CD4-positive, alpha-beta T cell treated with Interleukin-15 for 1 hour (primary cell): Measurements from ENCODE around the gene NNAT.

Experiments
- DNase-seq: peaks from one replicate; pipeline ENCODE4 v3.0.0-alpha.2; 2020

Gene NNAT

DNA sequence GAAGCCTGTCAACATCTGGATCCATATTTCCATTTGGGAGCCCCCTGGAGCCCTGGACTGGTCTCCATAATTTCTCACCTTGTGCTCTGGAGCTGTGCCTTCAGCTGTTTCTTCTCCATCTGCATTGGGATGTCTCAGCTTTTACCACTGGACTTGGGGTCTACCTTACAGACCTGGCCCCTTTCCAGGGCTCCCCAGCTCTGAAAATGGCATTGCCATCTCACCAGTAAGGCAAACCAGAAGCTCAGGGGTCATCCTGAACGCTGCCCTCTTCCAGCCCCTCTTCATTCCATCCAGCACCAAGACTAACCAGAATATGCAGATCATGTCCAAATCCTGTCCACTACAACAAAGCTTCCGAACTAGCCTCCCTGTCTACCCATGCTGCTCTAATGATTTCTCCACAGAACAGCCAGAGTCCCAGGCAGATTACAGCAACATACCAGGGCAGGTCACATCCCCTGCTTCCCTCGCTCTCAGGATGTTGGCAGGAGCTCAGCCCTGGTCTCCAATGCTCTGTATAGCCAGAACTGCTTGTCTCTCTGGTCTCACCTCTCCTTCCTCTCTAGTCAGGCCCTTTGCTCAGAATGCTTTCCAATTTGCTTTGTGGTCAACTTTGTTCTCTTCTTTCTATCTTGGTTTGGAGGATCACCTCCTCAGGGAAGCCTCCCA is 17.7 kb upstream of the NNAT start:
- no peak for DNase-seq

DNA sequence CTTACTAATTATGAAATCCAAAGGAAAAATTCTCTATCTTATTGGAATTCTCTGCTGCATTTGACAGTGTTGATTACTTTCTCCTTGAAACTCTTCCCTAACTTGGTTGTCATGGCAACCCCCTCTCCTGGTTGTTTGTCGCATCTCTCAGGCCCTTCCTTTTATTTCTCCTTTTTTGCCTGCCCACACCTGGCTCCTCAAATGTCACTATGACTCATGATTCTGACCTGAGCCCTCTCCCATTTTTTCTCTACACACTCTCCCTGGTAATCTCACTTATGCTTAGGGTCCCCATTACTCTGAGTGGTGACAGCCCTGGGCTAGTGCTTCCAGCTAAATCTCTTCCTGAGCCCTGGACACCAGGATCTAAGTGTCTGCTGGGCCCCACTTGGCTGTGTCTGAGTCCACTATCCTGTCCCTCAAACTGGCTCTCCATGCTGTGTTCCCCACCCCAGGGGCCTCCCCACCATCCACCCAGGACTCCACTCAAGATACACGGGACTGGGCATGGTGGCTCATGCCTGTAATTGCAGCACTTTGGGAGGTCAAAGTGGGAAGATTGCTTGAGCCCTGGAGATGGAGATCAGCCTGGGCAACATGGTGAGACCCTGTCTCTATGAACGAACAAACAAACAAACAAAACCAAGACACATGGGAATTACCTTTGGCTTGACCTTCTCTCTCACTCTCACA is 16.5 kb upstream of the NNAT start:
- DNase-seq: no peak

DNA sequence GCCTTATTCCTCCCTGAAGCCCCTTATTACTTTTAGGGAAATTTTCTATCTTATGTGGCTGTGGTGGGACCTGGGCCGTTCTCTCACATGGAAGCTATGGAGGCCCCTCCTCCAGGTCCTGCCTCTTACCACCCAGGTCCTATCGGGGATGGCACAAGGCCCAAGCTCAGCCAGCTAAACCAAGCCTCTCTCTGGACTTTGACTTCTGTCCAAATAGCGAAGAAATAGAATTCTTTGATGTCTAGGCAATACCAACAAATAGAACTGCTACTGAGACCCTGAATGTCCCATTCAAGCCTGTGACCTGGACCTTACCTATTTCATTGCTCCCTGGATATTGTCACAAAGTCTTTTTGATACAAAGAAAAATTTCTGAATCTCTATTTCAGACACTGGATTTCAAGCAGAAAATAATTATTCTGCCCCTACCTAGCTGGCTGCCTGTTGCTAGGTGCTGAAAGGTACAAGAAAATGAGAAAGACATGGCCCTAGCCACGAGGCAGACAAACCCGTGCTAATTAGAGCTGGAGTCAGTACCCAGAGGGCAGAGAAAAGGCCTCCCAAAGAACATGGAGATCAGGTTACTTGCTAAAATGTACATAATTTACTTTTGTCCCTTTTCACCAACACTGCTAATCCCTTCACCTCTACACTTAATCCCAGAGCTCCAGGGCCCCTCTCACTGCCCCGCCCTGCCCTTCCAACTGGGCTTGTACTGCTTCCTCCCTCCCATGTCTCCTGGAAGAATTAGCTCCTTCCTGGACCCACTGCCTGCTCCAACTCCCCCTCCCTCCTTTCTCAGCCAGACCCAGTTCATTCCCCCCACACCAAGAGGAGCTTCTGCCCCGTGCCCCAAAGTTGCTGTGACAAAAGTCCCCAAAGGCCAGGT is 15.5 kb upstream of the NNAT start:
- DNase-seq: no peak

DNA sequence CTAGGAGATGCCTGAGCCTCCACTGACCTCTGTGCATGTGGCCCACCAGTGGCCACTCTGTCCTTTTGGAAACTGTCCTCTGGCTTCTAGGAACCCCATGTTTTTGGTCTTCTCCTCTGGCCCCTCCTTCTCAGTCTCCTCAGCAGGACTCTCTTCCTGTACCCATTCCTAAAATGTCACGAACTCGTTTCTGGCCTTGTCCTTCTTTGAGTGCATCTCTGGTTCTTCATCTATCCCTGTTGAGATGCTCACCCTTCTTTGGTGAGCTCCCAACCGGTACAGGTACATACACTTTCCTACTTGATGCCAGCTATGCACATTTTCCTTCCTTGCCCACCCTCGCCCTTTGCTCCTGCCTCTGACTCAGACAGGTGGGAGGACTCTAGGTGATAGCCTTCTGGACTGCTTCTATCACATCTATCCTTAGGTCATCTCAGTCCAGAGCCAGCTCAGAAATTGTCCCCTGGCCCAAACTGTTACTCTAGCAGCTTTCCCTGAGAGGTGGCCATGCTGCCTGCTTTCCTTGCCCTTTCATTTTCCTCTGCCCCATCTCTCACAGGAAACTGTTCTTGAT is 14.8 kb upstream of the NNAT start:
- no peak for DNase-seq

DNA sequence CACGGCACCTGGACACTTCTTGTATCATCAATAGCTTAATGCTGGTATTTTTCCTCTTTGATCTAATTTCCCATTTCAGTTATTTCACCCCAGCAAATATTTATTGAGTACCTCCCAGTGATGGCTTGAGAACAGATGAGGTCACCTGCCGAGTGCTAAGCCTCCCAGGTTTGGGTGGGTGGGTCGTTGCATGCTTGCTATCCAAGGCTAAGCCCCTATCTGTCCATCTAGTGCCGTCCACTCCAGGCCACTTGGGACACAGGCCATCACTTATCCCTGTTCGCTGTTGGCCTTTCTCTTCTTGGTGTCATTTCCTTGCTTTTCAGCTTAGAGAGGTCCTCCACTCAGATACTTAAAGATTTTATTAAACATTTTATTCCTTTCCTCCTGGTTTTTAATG is 10.8 kb upstream of the NNAT start:
- DNase-seq: no peak

DNA sequence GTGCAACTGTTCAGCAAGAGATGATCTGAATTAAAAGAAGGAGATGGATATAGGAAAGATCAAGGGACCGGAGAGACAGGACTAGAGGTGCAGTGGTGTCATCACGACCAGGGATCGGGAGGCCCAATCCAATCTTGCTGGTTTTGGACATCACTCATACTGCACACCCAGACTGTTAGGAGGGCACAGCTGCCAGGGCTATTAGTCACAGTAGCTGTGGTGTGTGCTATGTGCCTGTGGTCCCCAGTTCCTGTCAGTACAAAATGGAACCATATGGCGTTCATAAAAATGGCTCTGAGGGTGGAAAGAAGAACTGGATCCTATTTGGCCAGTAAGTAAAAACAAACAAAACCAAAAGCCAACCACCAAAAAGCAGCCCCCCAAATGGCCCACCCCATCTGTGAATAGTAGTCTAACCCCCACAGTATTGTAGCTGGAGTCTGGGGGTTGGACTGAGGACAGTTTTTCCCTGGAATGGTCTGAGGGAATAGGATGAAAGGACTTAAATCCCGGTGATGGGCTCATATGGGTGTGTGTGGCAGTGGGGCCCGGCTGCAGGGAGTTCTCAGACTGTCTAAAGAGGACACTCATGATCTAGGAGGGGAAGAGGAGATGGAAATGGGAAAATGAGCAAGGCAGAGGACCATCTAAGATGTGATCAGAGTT is 9.3 kb upstream of the NNAT start:
- DNase-seq: no peak

DNA sequence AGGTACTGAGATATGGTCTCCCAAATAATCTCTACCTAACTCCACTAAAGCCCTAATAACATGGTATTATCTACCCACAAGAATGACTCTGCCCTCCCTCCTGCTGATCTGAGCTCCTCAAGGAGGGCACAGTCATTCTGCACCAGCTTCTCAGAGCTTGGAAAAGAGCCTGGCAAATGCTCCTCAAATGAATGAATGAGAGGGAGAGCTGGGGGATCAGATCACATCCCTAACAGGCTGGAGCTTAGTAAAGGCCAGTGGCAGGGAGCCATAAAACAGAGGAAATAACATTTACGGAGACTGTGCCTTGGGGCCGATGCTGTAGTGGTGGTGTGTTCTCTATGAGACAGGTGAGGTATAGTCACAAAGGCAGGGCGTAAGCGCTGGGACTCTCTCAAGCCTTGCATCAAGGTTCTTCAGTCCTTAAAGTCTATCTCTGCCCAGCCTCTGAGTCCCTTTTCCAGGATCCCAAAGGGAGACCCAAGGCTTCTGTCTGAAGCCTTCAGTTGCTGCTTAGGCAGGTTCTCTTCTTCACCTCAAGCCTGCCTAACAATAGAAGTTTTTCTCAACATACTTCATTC is 7.2 kb upstream of the NNAT start:
- DNase-seq: no peak

DNA sequence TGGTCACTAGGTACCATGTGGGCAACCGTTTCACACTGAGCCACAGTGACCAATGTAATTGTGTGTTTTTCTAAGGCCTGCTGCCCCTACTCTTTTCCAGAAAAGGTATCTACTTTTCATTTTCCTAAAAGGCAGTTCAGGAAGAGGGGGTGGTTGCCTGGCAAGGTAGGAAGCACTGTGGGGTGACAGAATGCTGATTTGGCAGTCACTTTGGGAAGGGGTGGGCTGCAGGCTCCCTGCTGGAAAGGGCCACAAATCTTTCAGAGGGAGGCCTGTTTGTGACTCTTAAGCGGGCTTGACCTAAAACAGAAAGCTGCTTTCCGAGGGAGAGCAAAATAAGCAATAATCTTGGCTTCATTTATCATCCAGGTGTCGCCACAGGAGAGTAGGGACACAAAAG is 5.2 kb upstream of the NNAT start:
- no peak for DNase-seq

DNA sequence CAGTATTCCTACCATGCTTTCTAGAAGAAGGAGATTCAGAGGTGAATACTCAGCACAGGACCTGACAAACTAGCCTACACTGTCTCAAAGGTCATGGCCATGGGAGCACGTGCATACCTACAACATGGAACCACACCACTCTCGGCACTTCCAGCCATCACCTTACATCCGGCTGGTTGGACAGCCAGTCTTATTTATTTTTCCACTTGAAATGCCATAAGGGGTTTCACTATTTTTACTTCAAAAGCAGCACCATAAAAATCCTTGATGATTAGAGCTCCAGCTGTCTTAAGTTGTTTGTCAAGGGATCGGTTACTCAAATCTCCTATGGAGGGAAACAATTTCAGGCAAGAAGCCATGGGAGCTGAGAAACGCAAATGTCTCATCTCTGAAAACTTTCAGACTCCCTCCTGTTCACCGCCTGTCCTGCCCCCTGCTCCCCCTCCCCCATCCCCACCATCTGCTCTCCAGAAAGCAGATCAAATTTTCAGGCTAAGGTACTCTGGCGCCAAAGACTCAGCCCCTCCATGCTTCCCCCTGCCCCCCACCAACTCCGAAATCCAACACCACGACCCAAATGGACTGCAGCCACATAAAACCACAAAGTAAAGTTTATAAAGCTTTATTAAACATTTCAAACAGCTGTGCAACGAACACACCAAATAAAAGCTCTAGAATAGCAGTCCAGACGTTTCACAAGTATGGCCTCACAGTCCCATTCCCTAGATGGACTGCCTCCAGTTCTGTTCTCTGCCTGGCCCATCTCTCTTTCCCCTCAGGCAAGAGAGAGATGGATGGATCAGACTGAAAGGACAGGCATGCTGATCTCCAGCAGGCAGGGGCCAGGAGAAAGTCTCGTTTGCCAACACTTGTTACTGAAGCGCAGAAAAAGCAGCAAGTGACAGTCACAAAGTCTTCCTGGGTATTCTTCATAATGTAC is 4.0 kb upstream of the NNAT start:
- DNase-seq: no peak

DNA sequence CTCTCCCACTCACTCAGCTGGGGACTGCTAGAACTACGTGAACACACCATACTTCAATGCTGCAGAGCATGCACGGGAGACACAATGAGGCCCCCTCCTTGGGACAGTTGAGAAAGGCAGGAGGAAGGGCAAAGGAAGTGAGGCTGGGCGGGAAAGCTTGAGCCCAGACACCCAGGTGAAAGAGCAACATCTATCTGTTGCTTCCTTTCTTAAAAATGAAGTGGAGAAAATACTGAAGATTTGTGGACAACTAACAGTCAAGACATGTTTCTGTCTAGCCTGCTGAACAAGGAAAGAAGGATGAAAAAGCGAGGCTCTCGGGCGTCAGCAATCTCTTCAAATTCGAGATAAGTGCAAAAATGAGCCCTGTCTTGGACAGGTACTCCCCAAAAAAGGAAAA is 3.0 kb upstream of the NNAT start:
- DNase-seq: no peak

DNA sequence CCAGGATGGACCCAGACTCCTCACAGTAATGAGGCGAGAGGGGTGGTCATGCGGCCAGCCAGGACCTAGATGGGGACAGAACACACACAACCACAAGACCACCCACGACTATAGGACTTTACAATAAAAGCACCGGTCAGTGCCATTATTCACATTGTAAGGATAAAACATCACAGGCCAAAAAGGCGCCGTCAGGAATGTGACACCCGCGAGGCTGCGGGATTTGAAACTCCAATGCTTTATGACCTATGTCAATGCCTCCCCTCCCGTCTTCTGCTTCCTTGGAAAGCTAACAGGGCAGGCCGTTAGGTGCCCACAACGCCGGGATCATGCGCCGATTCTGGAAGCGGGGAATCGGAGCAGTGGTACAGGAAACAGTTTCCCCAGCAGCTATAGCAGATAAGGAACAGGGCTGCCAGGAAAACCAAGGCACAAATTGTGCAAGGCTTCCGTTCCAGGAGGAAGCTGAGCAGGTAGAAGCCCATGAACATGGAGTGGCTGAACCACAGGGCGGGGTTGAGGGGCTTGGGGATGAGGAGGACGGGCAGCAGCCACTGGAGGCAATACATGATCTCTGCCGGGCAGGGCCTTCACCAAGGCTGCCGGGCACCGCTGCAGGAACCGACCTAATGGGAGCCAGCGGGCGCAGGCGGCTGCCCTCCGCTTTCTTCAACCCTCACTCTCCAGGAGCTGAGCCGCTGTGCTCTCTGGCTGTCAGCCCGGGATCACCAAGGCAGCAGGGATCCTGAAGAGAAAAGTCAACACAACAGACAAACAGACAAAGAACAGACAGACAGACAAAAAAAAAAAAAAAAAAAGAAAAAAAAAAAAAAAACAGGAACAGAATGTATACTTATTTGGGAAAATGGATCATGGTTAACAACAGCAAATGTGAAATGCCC is 2.2 kb upstream of the NNAT start:
- DNase-seq: no peak

DNA sequence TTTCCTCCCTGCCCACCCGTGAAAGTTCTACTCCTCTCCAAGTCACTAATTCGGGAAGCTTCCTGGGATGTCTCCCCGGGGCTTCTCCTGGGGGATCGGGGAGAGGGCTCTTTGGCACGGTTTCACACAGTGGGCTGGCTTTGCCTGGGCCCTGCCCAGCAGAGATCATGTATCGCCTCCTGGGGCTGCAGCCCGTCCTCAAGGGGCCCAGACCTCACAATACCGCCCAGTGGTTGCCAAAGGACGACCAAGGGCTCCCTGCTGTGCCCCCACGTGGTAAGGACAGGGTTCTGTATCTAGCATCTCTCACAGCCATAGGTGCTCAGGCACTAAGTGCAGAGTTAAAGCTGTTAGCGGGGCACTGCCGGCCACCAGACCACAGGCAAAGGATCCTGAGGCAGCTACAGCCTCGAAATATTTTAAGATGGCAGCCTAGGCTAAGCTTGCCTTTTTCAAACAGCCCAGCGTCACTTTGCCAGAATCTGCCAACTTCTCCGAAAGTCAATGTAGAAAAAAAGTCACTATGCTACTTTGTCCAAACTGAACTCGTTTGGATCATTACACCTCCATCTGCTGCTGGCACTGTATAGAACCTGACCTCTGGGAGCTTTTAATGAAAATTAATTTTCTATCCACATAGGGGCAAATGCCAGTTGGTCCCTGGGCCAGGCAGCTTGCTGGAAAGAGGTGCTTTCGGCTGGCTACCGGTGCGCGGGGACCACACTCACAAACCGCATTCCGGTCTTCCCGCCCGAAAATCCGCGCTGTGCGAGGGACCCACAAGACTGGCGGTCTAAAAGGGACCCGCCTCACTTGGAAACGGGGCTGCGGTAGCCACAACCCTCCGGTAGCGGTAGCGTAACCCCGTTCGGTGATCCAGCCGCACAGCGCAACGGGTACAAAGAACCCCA is 1.3 kb upstream of the NNAT start:
- no peak for DNase-seq

DNA sequence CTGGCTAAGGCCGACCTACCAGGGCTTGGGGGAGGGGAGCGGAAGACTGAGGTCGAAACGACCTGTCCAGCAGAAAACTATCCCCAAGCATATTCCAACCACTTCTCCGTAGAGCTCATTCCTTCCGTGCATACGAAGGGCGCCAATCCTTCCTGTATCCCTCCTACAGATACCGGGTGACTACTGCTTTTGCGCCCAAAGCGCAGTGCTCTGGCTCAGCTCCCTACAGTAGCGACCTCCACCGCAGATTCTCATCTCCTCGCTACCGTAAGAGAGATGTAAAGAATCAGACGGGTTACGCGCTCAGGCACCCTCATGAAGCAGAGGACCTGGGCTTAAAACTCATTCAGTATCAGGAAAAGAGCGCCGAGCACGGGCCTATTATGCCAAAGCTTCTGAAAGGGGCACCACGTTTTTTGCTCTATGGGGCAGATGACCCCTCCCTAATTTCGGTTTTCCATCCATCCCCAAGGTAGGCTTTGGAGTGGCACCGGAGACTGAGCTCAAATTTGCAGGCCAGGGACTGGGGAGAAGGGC is 563 bp upstream of the NNAT start:
- DNase-seq: no peak

DNA sequence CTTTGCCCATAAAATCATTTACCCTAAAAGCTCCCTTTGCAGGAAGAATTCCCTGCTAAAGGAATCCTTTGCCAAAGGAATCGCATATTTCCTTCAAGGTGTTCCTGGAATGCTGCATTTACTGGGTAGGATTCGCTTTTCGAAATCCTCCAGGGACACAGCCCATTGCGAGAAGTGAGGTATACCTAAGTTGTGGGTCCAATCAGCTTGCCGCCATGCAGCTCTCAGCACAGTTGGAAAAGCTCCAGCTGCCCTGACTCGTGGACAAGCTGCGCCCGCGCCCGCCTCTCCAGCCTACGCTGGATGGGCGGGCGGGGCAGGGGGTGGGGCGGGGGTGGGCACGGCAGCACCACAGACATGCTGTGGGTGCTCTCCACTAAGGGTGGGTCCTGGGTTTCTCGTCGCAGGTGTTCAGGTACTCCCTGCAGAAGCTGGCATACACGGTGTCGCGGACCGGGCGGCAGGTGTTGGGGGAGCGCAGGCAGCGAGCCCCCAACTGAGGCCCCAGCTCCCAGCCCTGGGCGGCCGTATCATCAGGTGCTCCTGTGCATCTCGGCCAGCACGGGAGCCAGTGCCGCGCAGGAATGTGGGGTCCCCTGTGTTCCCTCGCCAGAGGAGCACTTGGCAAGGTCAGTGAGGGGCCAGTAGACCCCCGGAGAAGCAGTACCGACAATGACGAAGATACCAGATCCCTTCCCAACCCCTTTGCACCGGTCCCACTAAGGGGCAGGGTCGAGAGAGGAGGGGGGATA is 1.4 kb downstream of the NNAT start:
- DNase-seq: no peak

DNA sequence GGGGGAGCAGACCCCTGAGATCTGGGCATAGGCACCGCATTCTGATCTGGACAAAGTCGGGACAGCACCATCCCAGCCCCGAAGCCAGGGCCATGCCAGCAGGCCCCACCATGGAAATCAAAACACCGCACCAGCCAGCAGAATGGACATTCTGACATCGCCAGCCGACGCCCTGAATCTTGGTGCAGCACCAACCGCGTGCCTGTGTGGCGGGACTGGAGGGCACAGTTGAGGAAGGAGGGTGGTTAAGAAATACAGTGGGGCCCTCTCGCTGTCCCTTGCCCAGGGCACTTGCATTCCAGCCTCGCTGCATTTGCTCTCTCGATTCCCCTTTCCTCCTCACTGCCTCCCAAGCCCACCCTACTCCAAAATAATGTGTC is 2.0 kb downstream of the NNAT start:
- DNase-seq: no peak

DNA sequence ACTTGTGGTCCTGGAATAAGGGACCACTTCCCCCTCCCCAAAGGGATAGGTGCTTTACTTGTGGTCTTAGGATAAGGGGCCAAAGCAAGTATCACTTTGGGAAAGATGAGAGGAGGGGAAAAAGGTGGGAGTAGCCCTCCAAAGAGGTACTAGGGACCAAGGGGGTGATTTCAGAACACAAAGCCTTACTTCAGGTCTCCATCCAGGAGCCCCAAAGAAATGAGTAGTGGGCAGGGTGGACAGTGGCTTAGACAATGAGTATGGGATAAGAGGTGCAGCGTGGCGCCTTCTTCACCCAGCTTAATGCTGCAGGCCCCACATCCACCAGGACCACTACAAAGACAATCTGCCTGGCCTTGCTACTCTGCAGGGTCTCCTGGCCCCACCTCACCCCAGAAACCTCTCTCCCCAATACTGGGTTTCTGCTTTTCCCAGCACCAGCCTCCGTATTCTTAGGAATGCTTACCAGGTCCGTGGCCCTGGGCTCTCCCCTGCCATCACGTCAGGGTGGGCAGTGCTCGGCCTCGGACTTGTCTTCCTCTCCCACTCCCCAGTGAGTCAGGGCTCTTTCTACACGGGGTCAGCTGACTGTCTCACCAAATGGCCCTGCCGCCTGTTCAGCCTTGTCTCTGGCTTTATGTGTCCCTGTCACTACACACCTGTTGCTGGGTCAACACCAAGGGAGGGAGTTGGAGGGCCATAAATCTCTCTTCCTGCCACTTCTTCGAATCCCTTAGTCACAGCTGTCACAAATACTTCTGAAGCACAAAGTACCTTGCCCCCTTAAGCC is 3.1 kb downstream of the NNAT start:
- DNase-seq: no peak
